H1 (cell line): ENCODE results near the gene CENPM. TPM values are rescaled to one million over a fixed set of nuclear protein-coding genes. Genes with fewer than 3 reads are reported as not detected.

Experiments used
- CTCF ChIA-PET: fragments of 300-600 bp; sonication (Branson Sonifier 250); formaldehyde crosslinking; loops from one replicate; lab custom pipeline; 2021; ENCODE audit not compliant: partially characterized antibody; lab: Charles Lee
- POLR2A ChIA-PET: fragments of 300-600 bp; sonication (Branson Sonifier 250); formaldehyde crosslinking; loops from one replicate; lab custom pipeline; 2021; ENCODE audit warnings: inconsistent platforms; ENCODE audit not compliant: partially characterized antibody; lab: Charles Lee
- DNase-seq, 2 experiments: peaks; one replicate each; pipeline versions ENCODE4 v3.0.0 to v3.0.0-alpha.2; 2010 to 2022; ENCODE audit warnings: low spot score in 2 of 2, low read depth in 1 of 2, mixed read lengths in 1 of 2
- FAIRE-seq: peaks from 2 replicates; lab custom pipeline; 2011; peaks lifted over from hg19 to GRCh38; lab: Jason Lieb, UNC
- H2AFZ ChIP-seq: 2 replicates; pipeline ENCODE4 v1.8.1; 2012; ENCODE audit warnings: low read length, inconsistent platforms
- H2AK5ac ChIP-seq: 2 replicates; pipeline ENCODE4 v1.6.1; 2013; ENCODE audit warnings: low read depth, low read length
- H2BK120ac ChIP-seq: replicated peaks from 2 replicates; pipeline ENCODE3; 2013; ENCODE audit warnings: low read depth, low read length, inconsistent platforms
- H2BK12ac ChIP-seq: 2 replicates; pipeline ENCODE4 v1.6.1; 2013; ENCODE audit warnings: low read depth, low read length
- H2BK15ac ChIP-seq: 2 replicates; pipeline ENCODE4 v1.6.1; 2013; ENCODE audit warnings: low read length
- H2BK20ac ChIP-seq: 2 replicates; pipeline ENCODE4 v1.6.1; 2013; ENCODE audit warnings: low read length
- H2BK5ac ChIP-seq: 2 replicates; pipeline ENCODE4 v1.6.1; 2013; ENCODE audit warnings: low read depth, low read length
- H3K14ac ChIP-seq: 2 replicates; pipeline ENCODE4 v1.6.1; 2013; ENCODE audit warnings: inconsistent platforms; ENCODE audit not compliant: insufficient read length
- H3K18ac ChIP-seq: 2 replicates; pipeline ENCODE4 v1.6.1; 2013; ENCODE audit warnings: low read length; ENCODE audit errors: extremely low read depth
- H3K23ac ChIP-seq: 2 replicates; pipeline ENCODE4 v1.6.1; 2013; ENCODE audit warnings: inconsistent platforms; ENCODE audit not compliant: insufficient read length
- H3K23me2 ChIP-seq: 2 replicates; pipeline ENCODE4 v1.6.1; 2013; ENCODE audit warnings: low read depth, low read length
- H3K27ac ChIP-seq: 2 replicates; pipeline ENCODE4 v1.6.1; 2011; ENCODE audit warnings: low read depth, low read length, inconsistent platforms
- H3K27me3 ChIP-seq, 4 experiments: replicated peaks in 1 of 4; 1 replicate in 1 of 4; 2 replicates in 3 of 4; pipeline versions ENCODE4 v1.6.1 to v1.8.1; 2011 to 2013; ENCODE audit warnings: low read length in 3 of 4, mild to moderate bottlenecking in 3 of 4, inconsistent platforms in 2 of 4, mixed read lengths in 2 of 4, moderate library complexity in 1 of 4; ENCODE audit not compliant: control insufficient read depth in 3 of 4, insufficient read depth in 3 of 4; ENCODE audit errors: extremely low read depth in 1 of 4
- H3K36me3 ChIP-seq, 4 experiments: 2 replicates each; pipeline versions ENCODE4 v1.6.1 to v1.8.1; 2011 to 2013; ENCODE audit warnings: mild to moderate bottlenecking in 4 of 4, low read length in 3 of 4, moderate library complexity in 2 of 4, control low read depth in 1 of 4, inconsistent platforms in 1 of 4; ENCODE audit not compliant: insufficient read depth in 4 of 4, control insufficient read depth in 2 of 4
- H3K4ac ChIP-seq: replicated peaks from 2 replicates; pipeline ENCODE3; 2013; ENCODE audit warnings: low read length, low read depth, mixed read lengths, inconsistent platforms; ENCODE audit not compliant: insufficient read length
- H3K4me1 ChIP-seq, 4 experiments: replicated peaks in 1 of 4; 1 replicate in 1 of 4; 2 replicates in 3 of 4; pipeline versions ENCODE4 v1.6.1 to v1.8.1; 2011 to 2013; ENCODE audit warnings: low read length in 3 of 4, inconsistent platforms in 2 of 4, mixed read lengths in 1 of 4; ENCODE audit not compliant: insufficient read depth in 4 of 4, control insufficient read depth in 3 of 4
- H3K4me2 ChIP-seq, 2 experiments: 2 replicates each; pipeline versions ENCODE4 v1.6.1 to v1.8.1; 2011 to 2013; ENCODE audit warnings: low read depth in 2 of 2, low read length in 2 of 2, control low read depth in 1 of 2, inconsistent platforms in 1 of 2, mild to moderate bottlenecking in 1 of 2; ENCODE audit not compliant: insufficient read depth in 1 of 2
- H3K4me3 ChIP-seq, 4 experiments: fragments of 200-600, 300-600 bp in 1 of 4; sonication (generic), shearing (Covaris generic), sonication (Bioruptor Twin) in 1 of 4; 2 replicates each; pipeline versions ENCODE4 v1.5.1 to v1.8.1; 2011 to 2016; ENCODE audit warnings: low read length in 4 of 4, low read depth in 3 of 4, control low read depth in 2 of 4, inconsistent platforms in 2 of 4, mild to moderate bottlenecking in 2 of 4, mixed read lengths in 1 of 4, moderate library complexity in 1 of 4; ENCODE audit not compliant: insufficient read depth in 2 of 4; ENCODE audit errors: extremely low read depth in 1 of 4
- H3K56ac ChIP-seq: replicated peaks from 2 replicates; pipeline ENCODE3; 2013; ENCODE audit warnings: low read depth, mild to moderate bottlenecking, mixed read lengths, low read length, inconsistent platforms; ENCODE audit not compliant: insufficient read length
- H3K79me1 ChIP-seq: 2 replicates; pipeline ENCODE4 v1.6.1; 2013; ENCODE audit warnings: low read depth, low read length, control low read depth
- H3K79me2 ChIP-seq, 2 experiments: 2 replicates each; pipeline versions ENCODE4 v1.6.1 to v1.8.1; 2012 to 2013; ENCODE audit warnings: low read length in 2 of 2, mild to moderate bottlenecking in 2 of 2, inconsistent platforms in 1 of 2; ENCODE audit not compliant: insufficient read depth in 2 of 2, control insufficient read depth in 1 of 2
- H3K9ac ChIP-seq, 4 experiments: replicated peaks in 1 of 4; 1 replicate in 1 of 4; 2 replicates in 3 of 4; pipeline versions ENCODE4 v1.6.1 to v1.8.1; 2011 to 2013; ENCODE audit warnings: low read depth in 3 of 4, low read length in 3 of 4, control low read depth in 2 of 4, mild to moderate bottlenecking in 2 of 4, moderate library complexity in 2 of 4, inconsistent platforms in 1 of 4; ENCODE audit errors: extremely low read depth in 1 of 4
- H3K9me3 ChIP-seq, 2 experiments: 2 replicates each; pipeline versions ENCODE4 v1.6.1 to v1.8.1; 2012 to 2013; ENCODE audit warnings: mild to moderate bottlenecking in 2 of 2, moderate library complexity in 2 of 2, control low read depth in 1 of 2, inconsistent platforms in 1 of 2, low read depth in 1 of 2, low read length in 1 of 2, mixed read lengths in 1 of 2; ENCODE audit not compliant: insufficient read depth in 2 of 2
- H4K20me1 ChIP-seq, 2 experiments: replicated peaks in 1 of 2; 2 replicates each; pipeline versions ENCODE3 to v1.8.1; 2011 to 2013; ENCODE audit warnings: inconsistent platforms in 2 of 2, low read length in 2 of 2, mild to moderate bottlenecking in 1 of 2; ENCODE audit not compliant: insufficient read depth in 2 of 2, control insufficient read depth in 1 of 2
- H4K5ac ChIP-seq: 2 replicates; pipeline ENCODE4 v1.6.1; 2013; ENCODE audit warnings: low read length, low read depth, mixed read lengths, inconsistent platforms; ENCODE audit not compliant: insufficient read length
- H4K8ac ChIP-seq: 2 replicates; pipeline ENCODE4 v1.8.0; 2013; ENCODE audit warnings: mild to moderate bottlenecking, moderate library complexity, low read length, inconsistent platforms; ENCODE audit not compliant: insufficient read depth; ENCODE audit errors: extremely low read depth
- H4K91ac ChIP-seq: replicated peaks from 2 replicates; pipeline ENCODE3; 2013; ENCODE audit warnings: low read length, mixed read lengths, inconsistent platforms; ENCODE audit not compliant: insufficient read length
- BACH1 ChIP-seq: IDR thresholded peaks from 2 replicates; pipeline ENCODE4 v1.6.1; 2012; ENCODE audit warnings: low read length, improper control_type of control experiment
- CHD2 ChIP-seq: IDR thresholded peaks from 2 replicates; pipeline ENCODE4 v1.6.1; 2012; ENCODE audit warnings: low read length, improper control_type of control experiment
- FOSL1 ChIP-seq: IDR thresholded peaks from 2 replicates; pipeline ENCODE4 v1.6.1; 2011; ENCODE audit warnings: mild to moderate bottlenecking, low read depth, low read length, moderate library complexity; ENCODE audit not compliant: insufficient read depth
- GABPA ChIP-seq: IDR thresholded peaks from 2 replicates; pipeline ENCODE4 v1.6.1; 2011; ENCODE audit warnings: mild to moderate bottlenecking, low read length, moderate library complexity, borderline replicate concordance; ENCODE audit not compliant: insufficient read depth
- MAFK ChIP-seq: IDR thresholded peaks from 2 replicates; pipeline ENCODE4 v1.6.1; 2012; ENCODE audit warnings: low read depth, mild to moderate bottlenecking, improper control_type of control experiment, low read length
- NRF1 ChIP-seq: IDR thresholded peaks from 2 replicates; pipeline ENCODE4 v1.6.1; 2011; ENCODE audit warnings: mild to moderate bottlenecking, low read depth, low read length, improper control_type of control experiment
- RAD21 ChIP-seq, 2 experiments: IDR thresholded peaks in 1 of 2; conservative IDR thresholded peaks in 1 of 2; 2 replicates each; pipeline ENCODE4 v1.6.1; 2011; ENCODE audit warnings: low read depth in 2 of 2, low read length in 2 of 2, improper control_type of control experiment in 1 of 2, inconsistent platforms in 1 of 2, mild to moderate bottlenecking in 1 of 2, moderate library complexity in 1 of 2
- SIRT6 ChIP-seq: IDR thresholded peaks from one replicate; pipeline ENCODE4 v1.7.1; 2012; ENCODE audit warnings: low read length, inconsistent platforms
- SIX5 ChIP-seq: IDR thresholded peaks from 2 replicates; pipeline ENCODE4 v1.6.1; 2011; ENCODE audit warnings: mild to moderate bottlenecking, low read depth, low read length
- SP1 ChIP-seq: IDR thresholded peaks from 2 replicates; pipeline ENCODE4 v1.6.1; 2011; ENCODE audit warnings: low read depth, low read length
- SP2 ChIP-seq: IDR thresholded peaks from 2 replicates; pipeline ENCODE4 v1.6.1; 2012; ENCODE audit warnings: mild to moderate bottlenecking, low read length, inconsistent platforms
- SP4 ChIP-seq: IDR thresholded peaks from 2 replicates; pipeline ENCODE4 v1.6.1; 2012; ENCODE audit warnings: low read length, inconsistent platforms
- SRF ChIP-seq: IDR thresholded peaks from 2 replicates; pipeline ENCODE4 v1.6.1; 2011; ENCODE audit warnings: mild to moderate bottlenecking, low read depth, low read length, moderate library complexity
- TBP ChIP-seq: IDR thresholded peaks from 2 replicates; pipeline ENCODE4 v1.6.1; 2011; ENCODE audit warnings: low read depth, low read length, improper control_type of control experiment
- TEAD4 ChIP-seq: IDR thresholded peaks from 2 replicates; pipeline ENCODE4 v1.6.1; 2012; ENCODE audit warnings: low read depth, low read length, inconsistent platforms, mixed read lengths
- YY1 ChIP-seq: IDR thresholded peaks from 2 replicates; pipeline ENCODE4 v1.6.1; 2011; ENCODE audit warnings: low read depth, mild to moderate bottlenecking, low read length
- WGBS, 2 experiments: shearing (Covaris generic) in 1 of 2; methylation state at CpG; one replicate each; pipeline versions ENCODE4 v1.1.6 to v1.1.7; 2013 to 2015; ENCODE audit warnings: low lambda C conversion rate in 2 of 2, mixed read lengths in 2 of 2, inconsistent platforms in 1 of 2, low coverage in 1 of 2, missing lambda C conversion rate in 1 of 2; ENCODE audit not compliant: insufficient replicate concordance in 2 of 2, insufficient coverage in 1 of 2, insufficient read length in 1 of 2; ENCODE audit errors: extremely low coverage in 1 of 2, missing lambda C conversion rate in 1 of 2; 5-methylcytosine and 5-hydroxymethylcytosine counted together
- polyA plus RNA-seq, 7 experiments: library from polyadenylated mRNA; depleted of rRNA in 3 of 7; stranded (reverse) in 5 of 7; unstranded in 2 of 7; fragments of >200 nt in 5 of 7; fragments of 200-250 nt in 2 of 7; gene quantifications; 1 replicate in 5 of 7; 2 replicates in 1 of 7; 4 replicates in 1 of 7; pipeline versions ENCODE4 v1.2.1 to v1.2.3, GENCODE V29; 2011 to 2013; ENCODE audit warnings: missing spikeins in 2 of 7, mixed read lengths in 2 of 7
- total RNA-seq: library from RNA; stranded (reverse); fragmentation: NEBNext Ultra II Directional; extraction: Animal tissue kit (Norgen Biotek cat#: 25700); gene quantifications from 2 replicates; pipeline ENCODE4 v1.2.1, GENCODE V29; 2021

The CENPM gene
- total and polyA plus RNA-seq, 2 of the 8 experiments (the other 6 are each of a cell fraction or from before 2014, with no cell fraction given) = 32.0 to 80.4 TPM

DNA sequence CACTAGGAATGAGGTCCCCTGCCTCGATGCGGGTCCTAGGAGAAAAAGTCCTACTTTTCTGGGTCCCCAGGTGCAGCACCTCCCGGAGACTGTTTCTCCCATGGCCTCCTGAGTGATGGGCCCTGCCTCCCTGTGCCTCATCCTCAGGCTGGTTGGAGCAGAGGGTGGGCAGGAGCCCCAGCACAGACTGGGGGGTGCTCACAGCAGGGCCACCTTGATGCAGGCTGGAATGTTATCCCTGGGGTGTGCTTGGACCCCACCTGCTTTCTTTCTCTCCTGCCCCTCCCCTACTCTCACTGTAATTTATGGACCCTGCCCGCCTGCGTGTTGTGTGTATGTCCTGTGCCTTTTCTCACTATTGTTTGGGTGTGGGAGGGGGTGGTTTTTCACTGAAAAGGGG lies 40.1 kb downstream of the CENPM start:
- H2BK20ac ChIP-seq = no peak overlapping the region
- no peak overlapping the region for H2AFZ ChIP-seq
- no peaks in the 10 kb centered on the region for H3K79me2 ChIP-seq
- H3K27ac ChIP-seq = no peak overlapping the region
- no peaks in the 10 kb centered on the region for H3K79me1 ChIP-seq
- H4K20me1 ChIP-seq = peaks cover 11 to 25% of the 10 kb centered on the region in 2 experiments
- no peak overlapping the region for H3K4me3 ChIP-seq
- POLR2A ChIA-PET = interaction anchor here (0.6 to 3.3 kb wide), 3 partner anchors 9 to 38 kb away, joined by 3 to 12 read pairs (median 7); no protein-coding TSS in a partner anchor
- H3K27me3 ChIP-seq = peaks cover 24 to 36% (median 32%) of the 10 kb centered on the region in 4 experiments
- no peak overlapping the region for H3K9ac ChIP-seq
- no peak overlapping the region for H2BK5ac ChIP-seq
- H4K5ac ChIP-seq = no peak overlapping the region
- H3K36me3 ChIP-seq = peaks cover 13 to 38% (median 26%) of the 10 kb centered on the region in 4 experiments
- DNase-seq = no peak
- FAIRE-seq = no peak
- peaks cover 0 to 23% (median 6%) of the 10 kb centered on the region in 4 experiments; a peak in 4 of 7 replicates for H3K4me1 ChIP-seq
- peaks cover 2% of the 10 kb centered on the region; the same call in 1 of the 2 replicates for H3K23me2 ChIP-seq
- no peak overlapping the region for H2BK12ac ChIP-seq
- no peak overlapping the region for H3K14ac ChIP-seq
- H4K91ac ChIP-seq = no peak overlapping the region
- no peak overlapping the region for H3K4ac ChIP-seq
- no peak overlapping the region for H4K8ac ChIP-seq
- no peak overlapping the region for H2BK15ac ChIP-seq
- no peak overlapping the region for H2AK5ac ChIP-seq
- CTCF ChIA-PET = interaction anchor here (0.9 to 5.2 kb wide), 5 partner anchors 20 to 210 kb away, joined by 3 to 32 read pairs (median 5); partner anchors contain the start of genes CENPM and TNFRSF13C
- H3K9me3 ChIP-seq = no peaks in the 10 kb centered on the region; a peak in 1 of 4 replicates
- no peak overlapping the region for H3K18ac ChIP-seq
- H3K23ac ChIP-seq = no peak overlapping the region
- 91% methylated on average over 5 of the region's 5 CpGs; no CpG with 5 or more reads in 1 of the 2 experiments for WGBS, 2 experiments
- H2BK120ac ChIP-seq = no peak overlapping the region
- no peak overlapping the region for H3K4me2 ChIP-seq
- H3K56ac ChIP-seq = no peak overlapping the region
- no peak for TF ChIP-seq SRF
- no peak for TF ChIP-seq CHD2
- TF ChIP-seq MAFK = no peak
- no peak for TF ChIP-seq NRF1
- TF ChIP-seq SP4 = no peak
- TF ChIP-seq SIRT6 = no peak
- TF ChIP-seq SP2 = no peak
- no peak for TF ChIP-seq FOSL1
- TF ChIP-seq SP1 = no peak
- no peak for TF ChIP-seq BACH1
- TF ChIP-seq GABPA = no peak
- no peak for TF ChIP-seq SIX5
- no peak for TF ChIP-seq YY1
- TF ChIP-seq TEAD4 = no peak
- no peak for TF ChIP-seq TBP
- TF ChIP-seq RAD21 (IDR thresholded peaks at IDR 0.05 in 1 of 2, conservative IDR thresholded peaks at IDR 0.05 in 1 of 2; ENCODE audit: low read depth in 2 of 2, low read length in 2 of 2) = no peak
